GM18867 (cell line): ENCODE measurements around the gene TMEM185B.

Source experiments
- ATAC-seq: cut with Tn5 transposase; IDR thresholded peaks from one replicate; pipeline ENCODE4 v1.9.1; 2021; ENCODE audit warnings: mild to moderate bottlenecking, moderate library complexity; ENCODE audit not compliant: unreplicated experiment

Gene TMEM185B

GRCh38 chr2:120252225-120253020 is 29.2 kb upstream of the TMEM185B start, which contains the start of gene RALB:
RALB (plus strand) TSS chr2:120252852; CDS start chr2:120278665, 25,813 bp downstream.
- ATAC-seq, result peak; percentile 95

GRCh38 chr2:120251880-120252224 is 28.7 kb upstream of the TMEM185B start:
- no peak for ATAC-seq

DNA sequence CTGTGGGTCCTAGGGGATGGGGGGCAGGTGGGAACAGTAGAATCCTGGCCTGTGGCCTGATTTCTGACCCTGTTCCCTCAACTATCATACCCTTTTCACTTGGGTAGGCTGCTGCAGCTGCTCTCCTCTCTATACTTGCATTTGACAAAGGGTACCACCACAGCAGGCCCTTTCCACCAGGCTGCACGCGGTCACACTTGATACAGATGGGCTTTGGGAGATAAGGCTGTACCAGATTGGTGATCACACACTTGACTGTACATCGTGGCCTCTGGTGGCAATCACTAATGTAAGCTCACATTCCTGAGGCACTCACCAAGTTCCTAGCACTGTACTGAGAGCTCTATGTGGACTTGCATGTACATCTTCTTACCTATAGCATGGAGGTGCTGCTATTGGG is 27.9 kb upstream of the TMEM185B start:
- ATAC-seq, result no peak

- no peak for ATAC-seq
Observed at GRCh38 chr2:120250640-120251039, 27.4 kb upstream of the TMEM185B start.

GRCh38 chr2:120247851-120248250 is 24.7 kb upstream of the TMEM185B start:
- no peak for ATAC-seq

DNA sequence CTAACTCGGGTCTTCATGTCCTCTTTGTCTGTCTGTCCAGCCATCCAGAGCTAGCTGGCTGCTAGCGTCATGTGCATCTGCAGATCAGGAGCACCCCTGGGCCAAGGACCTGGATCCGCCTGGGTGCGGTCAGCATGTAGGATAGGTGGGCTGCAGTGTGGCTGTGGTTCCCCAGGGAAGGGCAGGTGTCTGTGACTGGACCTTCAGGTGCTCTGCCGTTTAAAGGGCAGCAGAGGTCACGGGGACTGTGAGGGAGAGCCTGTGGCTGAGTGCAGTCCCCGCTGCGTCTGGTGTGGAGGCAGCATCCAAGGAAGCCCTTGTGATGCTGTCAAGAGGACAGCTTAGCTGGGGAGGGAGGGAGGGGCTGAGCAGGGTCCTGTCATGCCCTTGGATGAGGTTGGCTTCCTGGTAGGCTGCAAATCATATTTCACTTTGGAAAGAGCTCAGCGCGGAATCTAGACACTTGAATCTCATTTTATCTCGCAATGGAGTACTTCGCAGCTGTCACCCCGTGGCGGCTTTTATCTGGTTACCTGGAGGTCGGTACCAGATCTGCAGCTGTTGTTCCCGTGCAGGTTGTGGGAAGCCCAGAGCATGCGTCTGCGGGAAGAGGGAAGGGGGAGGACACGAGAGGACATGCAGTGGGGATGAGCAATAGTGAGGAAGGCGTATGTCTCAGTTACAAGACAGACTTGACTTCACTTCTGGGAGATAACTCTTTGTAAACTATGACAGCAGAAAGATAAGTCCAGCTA is 23.5 kb upstream of the TMEM185B start:
- ATAC-seq, result no peak

- ATAC-seq, result no peak
Observed at GRCh38 chr2:120245520-120246332, 22.5 kb upstream of the TMEM185B start.

- no peak for ATAC-seq
Observed at GRCh38 chr2:120244656-120245519, 21.7 kb upstream of the TMEM185B start.

- ATAC-seq, result no peak
Observed at GRCh38 chr2:120243875-120244553, 20.8 kb upstream of the TMEM185B start.

DNA sequence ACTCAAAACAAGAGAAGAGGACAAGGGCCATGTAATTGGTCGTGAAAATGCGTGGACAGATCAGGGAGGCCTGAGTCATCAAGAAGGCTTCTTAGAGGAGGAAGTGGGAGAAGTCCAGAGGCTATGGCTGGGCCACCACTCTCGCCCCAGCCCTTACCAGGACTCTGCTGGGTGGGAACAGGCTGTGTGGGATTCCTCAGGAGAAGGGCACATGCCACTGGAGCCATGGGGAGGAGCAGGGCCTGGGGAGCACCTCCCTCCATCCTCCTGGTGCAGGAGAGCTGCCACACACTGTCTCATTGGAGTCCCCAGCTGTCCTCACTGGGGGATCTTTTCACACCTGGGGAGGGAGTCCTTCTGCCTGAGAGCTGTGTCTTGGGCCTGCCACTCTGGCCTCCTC is 20.0 kb upstream of the TMEM185B start:
- ATAC-seq, result no peak

GRCh38 chr2:120241684-120242083 is 18.5 kb upstream of the TMEM185B start:
- ATAC-seq, result no peak

DNA sequence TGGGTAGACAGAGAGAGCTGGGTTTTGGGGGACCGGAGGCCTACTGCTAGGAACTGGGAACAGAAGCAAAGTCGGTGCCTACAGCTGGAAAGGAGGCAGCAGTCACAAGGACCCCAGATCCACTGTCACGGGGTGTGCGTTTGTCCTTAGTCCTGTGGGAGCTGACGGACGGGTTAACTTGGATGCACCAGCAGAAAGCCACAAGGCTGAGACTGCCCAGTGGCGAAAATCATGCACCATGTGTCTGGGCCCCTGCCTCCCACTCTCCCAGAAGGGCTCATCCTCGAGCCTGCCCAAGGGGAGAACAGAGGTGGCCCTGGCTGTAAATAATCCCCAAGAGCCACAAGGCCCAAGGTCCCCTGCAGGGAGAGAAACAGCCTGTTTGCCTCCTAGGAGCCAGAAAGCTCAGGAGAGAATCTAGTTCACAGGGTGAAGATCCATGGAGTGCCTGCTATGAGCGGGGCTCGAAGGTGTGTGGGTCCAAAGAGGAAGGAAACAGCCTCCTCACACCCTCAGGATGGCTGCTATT is 17.8 kb upstream of the TMEM185B start:
- ATAC-seq, result no peak

GRCh38 chr2:120239488-120240287 is 16.5 kb upstream of the TMEM185B start:
- no peak for ATAC-seq

DNA sequence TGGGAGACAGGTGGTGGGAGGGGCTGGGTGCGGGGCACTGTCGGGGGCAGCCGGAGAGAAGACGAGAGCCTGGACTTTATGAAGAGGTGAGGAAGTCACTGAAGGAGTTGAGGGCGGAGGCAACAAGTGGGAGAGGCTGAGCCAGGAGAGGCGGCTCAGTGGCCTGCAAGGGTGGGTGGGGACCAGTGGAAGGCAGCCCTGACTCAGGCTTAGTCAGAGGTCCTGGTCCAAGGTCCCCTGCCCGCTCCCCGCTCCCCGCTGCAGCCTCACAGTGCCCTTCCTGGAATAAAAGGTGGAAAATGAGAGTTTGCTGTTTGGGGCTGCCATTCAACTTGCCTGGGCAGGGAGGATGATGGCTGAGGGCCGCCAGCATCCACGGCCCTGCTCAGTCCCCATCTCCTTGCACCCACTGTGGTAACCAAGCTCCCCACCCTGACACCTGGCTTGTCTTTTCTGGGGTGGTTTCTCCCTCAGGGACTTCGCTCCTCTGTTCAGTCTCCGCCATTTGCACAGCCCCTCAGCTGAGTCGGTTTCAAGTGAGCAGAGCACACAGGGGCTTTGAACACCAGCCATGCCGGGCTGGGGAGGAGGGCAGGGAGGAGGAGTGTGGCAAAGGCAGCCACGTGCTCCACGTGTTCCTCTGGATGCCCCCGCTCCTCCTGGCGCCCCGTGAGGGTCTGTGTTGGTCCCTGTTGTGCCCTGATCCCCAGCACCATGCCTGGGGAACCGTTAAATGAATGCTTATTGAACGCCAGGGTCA is 15.7 kb upstream of the TMEM185B start:
- ATAC-seq, result no peak

DNA sequence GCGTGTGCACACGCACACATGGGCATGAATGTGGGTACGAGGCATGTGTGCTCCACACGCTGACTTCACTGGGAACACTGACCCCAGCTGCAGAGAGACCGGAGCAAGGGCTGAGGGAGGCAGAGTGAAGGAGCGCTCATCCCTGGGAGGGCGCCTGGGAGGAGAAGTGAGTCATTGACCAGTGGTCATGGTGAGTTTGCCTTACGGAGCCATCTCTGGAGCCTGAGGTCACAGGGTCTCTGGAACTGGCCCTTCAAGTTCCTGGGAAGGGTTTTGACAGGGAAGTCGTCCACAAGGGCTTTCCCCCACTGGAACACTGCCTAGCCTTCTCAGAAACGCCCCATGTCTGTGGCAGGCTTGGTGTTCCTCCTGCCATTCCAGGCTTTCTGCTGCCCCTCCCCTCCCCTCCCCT is 14.3 kb upstream of the TMEM185B start:
- no peak for ATAC-seq

- no peak for ATAC-seq
Observed at GRCh38 chr2:120236791-120237190, 13.6 kb upstream of the TMEM185B start.

GRCh38 chr2:120236316-120236715 is 13.1 kb upstream of the TMEM185B start:
- ATAC-seq, result no peak

DNA sequence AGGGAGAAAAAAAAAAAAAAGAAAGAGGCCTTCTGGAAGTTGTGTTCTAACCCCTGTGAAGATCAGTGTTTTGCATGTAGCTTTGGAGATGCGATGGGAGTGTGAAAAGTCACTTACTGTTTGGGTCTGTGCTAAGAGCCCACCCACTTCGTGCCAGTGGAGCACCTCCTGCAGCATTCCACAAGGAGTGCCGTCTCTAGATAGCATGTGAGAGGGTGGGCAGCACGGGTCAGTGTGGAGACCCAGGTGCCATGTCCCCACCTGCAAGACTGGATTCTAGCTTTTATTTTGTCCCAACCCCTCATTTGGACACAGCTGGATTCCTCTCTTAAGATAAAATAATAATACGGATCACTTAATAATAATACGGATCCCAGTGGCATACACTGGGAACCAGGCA is 12.5 kb upstream of the TMEM185B start:
- ATAC-seq, result no peak
